Measurements from ENCODE around the gene ST7. TPM values are rescaled to one million over a fixed set of nuclear protein-coding genes. Genes with fewer than 3 reads are reported as not detected.

Gene ST7
- total RNA-seq, 3 donors from 2014 or later (not counting 1 experiment from before 2014, with no cell fraction given) = 9.8 to 15.7 (median 12.9) TPM

DNA sequence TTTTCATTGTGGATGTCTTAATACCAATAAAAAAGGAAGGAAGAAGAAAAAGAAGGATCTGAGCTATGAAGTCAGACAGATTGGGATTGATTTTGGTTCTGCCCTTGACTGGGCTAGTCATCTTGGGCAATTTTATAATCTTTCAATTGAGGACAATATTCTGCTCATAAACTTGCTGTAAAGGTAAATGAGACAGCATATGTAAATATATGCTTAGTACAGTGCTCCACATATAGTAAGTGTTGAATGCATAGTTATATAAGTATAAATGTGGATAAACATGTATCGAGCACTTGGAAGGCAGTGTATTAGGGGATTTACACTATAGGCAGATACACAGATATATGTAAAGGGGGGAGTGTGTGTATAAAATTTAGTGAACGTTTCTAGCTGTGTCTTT is 85.1 kb downstream of the ST7 start:
- Histone ChIP-seq H3K27ac (ENCODE audit: low read length) (no peak overlapping the region), H3K4me1 (ENCODE audit: control insufficient read depth, insufficient read depth, low read length) (no peaks in the 10 kb centered on the region), H3K4me3 (ENCODE audit: low read length) (no peak overlapping the region), H3K36me3 (ENCODE audit: control insufficient read depth, insufficient read depth, low read length) (no peaks in the 10 kb centered on the region), H3K27me3 (ENCODE audit: control insufficient read depth, insufficient read depth, low read length) (no peaks in the 10 kb centered on the region), H3K9me3 (ENCODE audit: control insufficient read depth, insufficient read depth, low read length) (no peaks in the 10 kb centered on the region)
- no peaks in the 10 kb centered on the region for H3K27me3 Mint-ChIP-seq (ENCODE audit: low read depth in 2 of 2)
- 95% methylated on average over 1 of the region's 2 CpGs for WGBS (ENCODE audit: insufficient coverage)
- H3K4me1 Mint-ChIP-seq = no peaks in the 10 kb centered on the region
- intact Hi-C loops (cut with micrococcal nuclease) = no loop called here
- no peaks in the 10 kb centered on the region for H3K9me3 Mint-ChIP-seq
- H3K36me3 Mint-ChIP-seq = no peaks in the 10 kb centered on the region
- H3K27ac Mint-ChIP-seq = no peak overlapping the region
- H3K4me3 Mint-ChIP-seq = no peak overlapping the region
- DNase-seq (no peak), ATAC-seq (no peak)
- TF ChIP-seq, protein P1, sequence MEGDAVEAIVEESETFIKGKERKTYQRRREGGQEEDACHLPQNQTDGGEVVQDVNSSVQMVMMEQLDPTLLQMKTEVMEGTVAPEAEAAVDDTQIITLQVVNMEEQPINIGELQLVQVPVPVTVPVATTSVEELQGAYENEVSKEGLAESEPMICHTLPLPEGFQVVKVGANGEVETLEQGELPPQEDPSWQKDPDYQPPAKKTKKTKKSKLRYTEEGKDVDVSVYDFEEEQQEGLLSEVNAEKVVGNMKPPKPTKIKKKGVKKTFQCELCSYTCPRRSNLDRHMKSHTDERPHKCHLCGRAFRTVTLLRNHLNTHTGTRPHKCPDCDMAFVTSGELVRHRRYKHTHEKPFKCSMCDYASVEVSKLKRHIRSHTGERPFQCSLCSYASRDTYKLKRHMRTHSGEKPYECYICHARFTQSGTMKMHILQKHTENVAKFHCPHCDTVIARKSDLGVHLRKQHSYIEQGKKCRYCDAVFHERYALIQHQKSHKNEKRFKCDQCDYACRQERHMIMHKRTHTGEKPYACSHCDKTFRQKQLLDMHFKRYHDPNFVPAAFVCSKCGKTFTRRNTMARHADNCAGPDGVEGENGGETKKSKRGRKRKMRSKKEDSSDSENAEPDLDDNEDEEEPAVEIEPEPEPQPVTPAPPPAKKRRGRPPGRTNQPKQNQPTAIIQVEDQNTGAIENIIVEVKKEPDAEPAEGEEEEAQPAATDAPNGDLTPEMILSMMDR (IDR thresholded peaks at IDR 0.05) = no peak

DNA sequence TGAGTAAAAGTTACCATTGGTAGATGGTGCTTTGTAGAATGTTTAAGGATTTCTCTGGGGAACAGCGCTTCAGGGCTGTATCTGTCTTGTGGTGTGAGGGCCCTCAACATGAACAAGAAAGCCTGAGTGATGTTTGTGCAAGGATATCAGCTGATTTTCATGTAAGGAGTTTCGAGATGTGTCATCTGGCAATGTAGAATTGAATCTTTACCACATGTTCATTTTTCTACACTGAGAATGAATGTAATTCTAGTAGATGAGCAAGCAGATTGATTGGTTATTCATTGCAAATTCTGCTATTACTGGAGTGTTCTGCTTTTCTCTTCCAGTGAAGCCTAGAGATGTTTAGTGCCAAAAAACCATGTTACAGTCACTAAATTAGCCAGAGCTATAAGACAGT is 87.7 kb downstream of the ST7 start:
- TF ChIP-seq, protein P1 (IDR thresholded peaks at IDR 0.05) = no peak
- Histone ChIP-seq H3K27ac (ENCODE audit: low read length) (no peak overlapping the region), H3K4me1 (ENCODE audit: control insufficient read depth, insufficient read depth, low read length) (no peaks in the 10 kb centered on the region), H3K9me3 (ENCODE audit: control insufficient read depth, insufficient read depth, low read length) (no peaks in the 10 kb centered on the region), H3K4me3 (ENCODE audit: low read length) (no peak overlapping the region), H3K27me3 (ENCODE audit: control insufficient read depth, insufficient read depth, low read length) (no peaks in the 10 kb centered on the region), H3K36me3 (ENCODE audit: control insufficient read depth, insufficient read depth, low read length) (no peaks in the 10 kb centered on the region)
- no peak overlapping the region for H3K4me3 Mint-ChIP-seq
- no peak overlapping the region for H3K27ac Mint-ChIP-seq
- WGBS (ENCODE audit: insufficient coverage) = 90% methylated on average over 2 of the region's 2 CpGs
- H3K36me3 Mint-ChIP-seq = no peaks in the 10 kb centered on the region
- intact Hi-C loops (cut with micrococcal nuclease) = no loop called here
- DNase-seq (no peak), ATAC-seq (no peak)
- H3K27me3 Mint-ChIP-seq (ENCODE audit: low read depth in 2 of 2) = no peaks in the 10 kb centered on the region
- H3K4me1 Mint-ChIP-seq = peaks cover under 1 to 1% of the 10 kb centered on the region in 2 donors
- no peaks in the 10 kb centered on the region for H3K9me3 Mint-ChIP-seq

DNA sequence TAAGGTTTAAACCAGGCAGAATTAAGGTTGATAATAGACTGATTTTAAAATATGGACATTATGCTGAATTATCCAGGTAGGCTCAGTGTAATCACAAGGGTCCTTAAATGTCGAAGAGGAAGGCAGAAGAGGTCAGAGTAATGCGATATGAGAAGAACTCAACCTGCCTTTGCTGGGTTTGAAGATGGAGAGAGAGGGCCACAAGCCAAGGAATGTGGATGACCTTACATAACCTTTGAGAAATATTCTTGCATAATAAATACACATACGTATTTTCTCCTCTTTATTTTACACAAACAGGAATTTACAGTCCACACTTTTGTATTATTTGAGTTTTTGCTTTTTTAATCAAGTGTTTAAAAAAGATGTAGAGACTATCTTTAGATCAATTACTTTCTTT is 88.5 kb downstream of the ST7 start:
- Mint-ChIP-seq H3K27ac (no peak overlapping the region), H3K36me3 (no peaks in the 10 kb centered on the region), H3K4me1 (peaks cover 6 to 7% of the 10 kb centered on the region in 2 donors), H3K4me3 (no peak overlapping the region), H3K27me3 (ENCODE audit: low read depth in 2 of 2) (no peaks in the 10 kb centered on the region), H3K9me3 (no peaks in the 10 kb centered on the region)
- ATAC-seq (no peak), DNase-seq (no peak)
- no peak overlapping the region for H3K27ac ChIP-seq (ENCODE audit: low read length)
- WGBS (ENCODE audit: insufficient coverage) = 94% methylated on average over 2 of the region's 3 CpGs
- H3K27me3 ChIP-seq (ENCODE audit: control insufficient read depth, insufficient read depth, low read length) = no peaks in the 10 kb centered on the region
- TF ChIP-seq, protein P1 (IDR thresholded peaks at IDR 0.05) = no peak
- H3K36me3 ChIP-seq (ENCODE audit: control insufficient read depth, insufficient read depth, low read length) = no peaks in the 10 kb centered on the region
- no peaks in the 10 kb centered on the region for H3K4me1 ChIP-seq (ENCODE audit: control insufficient read depth, insufficient read depth, low read length)
- no peak overlapping the region for H3K4me3 ChIP-seq (ENCODE audit: low read length)
- no peaks in the 10 kb centered on the region for H3K9me3 ChIP-seq (ENCODE audit: control insufficient read depth, insufficient read depth, low read length)
- intact Hi-C loops (cut with micrococcal nuclease) = no loop called here

DNA sequence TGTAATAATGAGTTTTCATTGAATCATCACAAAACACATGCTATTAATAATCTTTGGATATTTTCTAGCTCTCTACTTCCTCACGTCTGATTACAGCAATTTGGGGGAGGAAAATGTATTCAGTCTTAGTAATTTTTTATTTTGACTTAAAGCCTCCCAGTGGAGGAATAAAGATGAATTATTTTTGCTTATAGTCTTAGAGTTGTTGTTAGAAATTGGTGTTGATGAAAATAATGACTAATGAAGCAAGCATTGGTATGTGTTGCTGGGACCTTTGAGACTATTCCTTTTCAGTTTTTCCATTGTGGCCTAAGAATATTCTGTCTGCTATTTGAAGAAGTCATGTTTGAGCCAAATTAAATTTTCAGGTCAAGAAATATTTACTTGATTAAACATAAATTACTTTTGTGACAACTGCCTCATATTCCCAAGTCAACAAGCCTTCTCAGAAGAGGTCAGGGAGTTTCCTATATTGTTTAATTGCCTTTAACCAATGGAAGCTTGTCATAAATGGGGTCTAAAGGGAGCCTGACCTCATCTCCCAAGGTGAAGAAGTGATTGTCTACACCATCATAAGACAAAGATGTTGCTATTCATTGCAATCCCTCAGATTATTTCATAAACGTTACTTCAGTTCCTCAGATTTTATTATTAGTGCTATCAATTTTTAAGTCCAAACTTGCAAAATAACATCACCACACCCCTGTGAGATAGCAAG is 90.0 kb downstream of the ST7 start:
- Mint-ChIP-seq H3K27me3 (ENCODE audit: low read depth in 2 of 2) (no peaks in the 10 kb centered on the region), H3K9me3 (no peaks in the 10 kb centered on the region), H3K36me3 (no peaks in the 10 kb centered on the region), H3K4me3 (no peak overlapping the region), H3K4me1 (peaks cover 11 to 12% of the 10 kb centered on the region in 2 donors), H3K27ac (no peak overlapping the region)
- Histone ChIP-seq H3K4me1 (ENCODE audit: control insufficient read depth, insufficient read depth, low read length) (no peaks in the 10 kb centered on the region), H3K27me3 (ENCODE audit: control insufficient read depth, insufficient read depth, low read length) (no peaks in the 10 kb centered on the region), H3K27ac (ENCODE audit: low read length) (no peak overlapping the region), H3K36me3 (ENCODE audit: control insufficient read depth, insufficient read depth, low read length) (no peaks in the 10 kb centered on the region), H3K9me3 (ENCODE audit: control insufficient read depth, insufficient read depth, low read length) (no peaks in the 10 kb centered on the region), H3K4me3 (ENCODE audit: low read length) (no peak overlapping the region)
- WGBS (ENCODE audit: insufficient coverage) = 94% methylated on average over 1 of the region's 2 CpGs
- intact Hi-C loops (cut with micrococcal nuclease) = no loop called here
- DNase-seq = no peak
- TF ChIP-seq, protein P1 (IDR thresholded peaks at IDR 0.05) = no peak
- ATAC-seq = no peak

Measured in natural killer cell (primary cell).